H9 (cell line): Measurements from ENCODE around the gene CCDC57. TPM values are rescaled to one million over a fixed set of nuclear protein-coding genes. Genes with fewer than 3 reads are reported as not detected.

Source experiments
- DNase-seq: peaks from one replicate; pipeline ENCODE4 v3.0.0-alpha.2; 2017
- H2AFZ ChIP-seq: one replicate; pipeline ENCODE4 v1.6.1; 2013; ENCODE audit warnings: mild to moderate bottlenecking, low read length, control low read depth, moderate library complexity
- H2AK5ac ChIP-seq: 2 replicates; pipeline ENCODE4 v1.6.1; 2013; ENCODE audit warnings: low read length, control low read depth, mixed read lengths; ENCODE audit not compliant: insufficient read length
- H2BK120ac ChIP-seq: one replicate; pipeline ENCODE4 v1.6.1; 2013; ENCODE audit warnings: low read depth, mild to moderate bottlenecking, low read length, control low read depth, inconsistent platforms; ENCODE audit not compliant: poor library complexity, severe bottlenecking
- H2BK12ac ChIP-seq: 2 replicates; pipeline ENCODE4 v1.6.1; 2013; ENCODE audit warnings: low read length, control low read depth, mixed read lengths, low read depth; ENCODE audit not compliant: insufficient read length
- H2BK15ac ChIP-seq: 2 replicates; pipeline ENCODE4 v1.6.1; 2013; ENCODE audit warnings: low read depth, low read length, control low read depth
- H2BK20ac ChIP-seq: one replicate; pipeline ENCODE4 v1.6.1; 2013; ENCODE audit warnings: low read depth, mild to moderate bottlenecking, low read length, control low read depth, inconsistent platforms; ENCODE audit not compliant: poor library complexity, severe bottlenecking
- H2BK5ac ChIP-seq: 2 replicates; pipeline ENCODE4 v1.6.1; 2013; ENCODE audit warnings: low read length, control low read depth, mixed read lengths; ENCODE audit not compliant: insufficient read length
- H3K14ac ChIP-seq: 2 replicates; pipeline ENCODE4 v1.6.1; 2013; ENCODE audit warnings: low read length, control low read depth; ENCODE audit not compliant: insufficient read depth
- H3K18ac ChIP-seq: 2 replicates; pipeline ENCODE4 v1.6.1; 2013; ENCODE audit warnings: low read depth, mild to moderate bottlenecking, mixed read lengths, low read length, control low read depth; ENCODE audit not compliant: insufficient read length
- H3K23ac ChIP-seq: 2 replicates; pipeline ENCODE4 v1.6.1; 2013; ENCODE audit warnings: low read length, control low read depth, mixed read lengths, low read depth; ENCODE audit not compliant: insufficient read length
- H3K23me2 ChIP-seq: 2 replicates; pipeline ENCODE4 v1.6.1; 2013; ENCODE audit warnings: low read depth, mild to moderate bottlenecking, mixed read lengths, low read length, control low read depth; ENCODE audit not compliant: insufficient read length, poor library complexity, severe bottlenecking
- H3K27ac ChIP-seq: 2 replicates; pipeline ENCODE4 v1.5.1; 2013; ENCODE audit warnings: low read length, control low read depth, mixed read lengths, low read depth; ENCODE audit not compliant: insufficient read length
- H3K27me3 ChIP-seq: 2 replicates; pipeline ENCODE4 v1.6.1; 2013; ENCODE audit warnings: low read length, control low read depth, inconsistent platforms; ENCODE audit not compliant: insufficient read depth
- H3K4ac ChIP-seq: 2 replicates; pipeline ENCODE4 v1.6.1; 2013; ENCODE audit warnings: low read depth, mild to moderate bottlenecking, control low read depth, inconsistent platforms, low read length, moderate library complexity
- H3K4me1 ChIP-seq: 2 replicates; pipeline ENCODE4 v1.6.1; 2013; ENCODE audit warnings: low read length, control low read depth, inconsistent platforms; ENCODE audit not compliant: insufficient read depth
- H3K4me2 ChIP-seq: 2 replicates; pipeline ENCODE4 v1.6.1; 2013; ENCODE audit warnings: low read length, control low read depth, mixed read lengths; ENCODE audit not compliant: insufficient read length, insufficient read depth
- H3K56ac ChIP-seq: 2 replicates; pipeline ENCODE4 v1.6.1; 2013; ENCODE audit warnings: low read depth, mild to moderate bottlenecking, mixed read lengths, low read length, control low read depth; ENCODE audit not compliant: insufficient read length
- H3K79me1 ChIP-seq: 2 replicates; pipeline ENCODE4 v1.6.1; 2013; ENCODE audit warnings: low read depth, mild to moderate bottlenecking, moderate library complexity, low read length, control low read depth, inconsistent platforms; ENCODE audit not compliant: insufficient read depth, poor library complexity, severe bottlenecking
- H3K79me2 ChIP-seq: 2 replicates; pipeline ENCODE4 v1.6.1; 2013; ENCODE audit warnings: low read length, control low read depth, inconsistent platforms; ENCODE audit not compliant: insufficient read depth
- H3K9ac ChIP-seq: 2 replicates; pipeline ENCODE4 v1.6.1; 2013; ENCODE audit warnings: low read length, control low read depth, mixed read lengths; ENCODE audit not compliant: insufficient read length; ENCODE audit errors: extremely low read depth
- H3K9me3 ChIP-seq: one replicate; pipeline ENCODE4 v1.6.1; 2013; ENCODE audit warnings: low read depth, low read length, inconsistent platforms; ENCODE audit not compliant: control insufficient read depth
- H3T11ph ChIP-seq: one replicate; pipeline ENCODE4 v1.6.1; 2013; ENCODE audit warnings: mild to moderate bottlenecking, low read length, control low read depth, inconsistent platforms
- H4K20me1 ChIP-seq: one replicate; pipeline ENCODE4 v1.6.1; 2013; ENCODE audit not compliant: control insufficient read depth, insufficient read length, insufficient read depth
- H4K5ac ChIP-seq: 2 replicates; pipeline ENCODE4 v1.6.1; 2013; ENCODE audit warnings: low read depth, mild to moderate bottlenecking, mixed read lengths, low read length, control low read depth; ENCODE audit not compliant: insufficient read length
- H4K8ac ChIP-seq: replicated peaks from 2 replicates; pipeline ENCODE4 v1.6.1; 2013; ENCODE audit warnings: low read length, control low read depth, mixed read lengths, low read depth; ENCODE audit not compliant: insufficient read length
- H4K91ac ChIP-seq: 2 replicates; pipeline ENCODE4 v1.6.1; 2013; ENCODE audit warnings: low read depth, mild to moderate bottlenecking, moderate library complexity, mixed read lengths, low read length, control low read depth; ENCODE audit not compliant: insufficient read length
- H3K27ac Mint-ChIP-seq, 3 experiments: 2 replicates in 2 of 3; 3 replicates in 1 of 3; pipeline ENCODE4 v1.8.0; 2020 to 2021; ENCODE audit warnings: mixed read lengths in 3 of 3, mild to moderate bottlenecking in 1 of 3, moderate library complexity in 1 of 3
- H3K27me3 Mint-ChIP-seq: 2 replicates; pipeline ENCODE4 v1.8.0; 2021; ENCODE audit warnings: low read depth, mild to moderate bottlenecking, moderate library complexity, mixed read lengths
- H3K36me3 Mint-ChIP-seq, 3 experiments: 2 replicates in 2 of 3; 3 replicates in 1 of 3; pipeline ENCODE4 v1.8.0; 2020 to 2021; ENCODE audit warnings: low read depth in 3 of 3, mixed read lengths in 3 of 3; ENCODE audit not compliant: insufficient read depth in 1 of 3
- H3K4me1 Mint-ChIP-seq, 2 experiments: 2 replicates each; pipeline ENCODE4 v1.8.0; 2020; ENCODE audit warnings: mixed read lengths in 2 of 2
- H3K4me3 Mint-ChIP-seq, 2 experiments: 2 replicates in 1 of 2; 3 replicates in 1 of 2; pipeline ENCODE4 v1.8.0; 2020 to 2021; ENCODE audit warnings: mild to moderate bottlenecking in 2 of 2, mixed read lengths in 2 of 2, moderate library complexity in 1 of 2
- H3K9me3 Mint-ChIP-seq, 2 experiments: 2 replicates in 1 of 2; 3 replicates in 1 of 2; pipeline ENCODE4 v1.8.0; 2020; ENCODE audit warnings: mild to moderate bottlenecking in 2 of 2, mixed read lengths in 2 of 2, moderate library complexity in 1 of 2
- CTCF ChIP-seq: fragments of 200-600 bp; sonication (generic); conservative IDR thresholded peaks from 3 replicates; pipeline ENCODE4 v1.8.0; 2021; ENCODE audit warnings: antibody characterized with exemption, mild to moderate bottlenecking
- WGBS: extraction: QIAGEN DNeasy Blood & Tissue Kit; methylation state at CpG from one replicate; pipeline ENCODE4 v1.1.7; 2013; ENCODE audit warnings: missing lambda C conversion rate, low lambda C conversion rate, mixed read lengths; ENCODE audit not compliant: insufficient read length; ENCODE audit errors: extremely low coverage; 5-methylcytosine and 5-hydroxymethylcytosine counted together
- total RNA-seq: library from RNA; stranded (reverse); gene quantifications from 2 replicates; pipeline ENCODE4 v1.2.1, GENCODE V29; 2021

Gene CCDC57
- total RNA-seq, 1 experiment from 2014 or later: 11.0 TPM

DNA sequence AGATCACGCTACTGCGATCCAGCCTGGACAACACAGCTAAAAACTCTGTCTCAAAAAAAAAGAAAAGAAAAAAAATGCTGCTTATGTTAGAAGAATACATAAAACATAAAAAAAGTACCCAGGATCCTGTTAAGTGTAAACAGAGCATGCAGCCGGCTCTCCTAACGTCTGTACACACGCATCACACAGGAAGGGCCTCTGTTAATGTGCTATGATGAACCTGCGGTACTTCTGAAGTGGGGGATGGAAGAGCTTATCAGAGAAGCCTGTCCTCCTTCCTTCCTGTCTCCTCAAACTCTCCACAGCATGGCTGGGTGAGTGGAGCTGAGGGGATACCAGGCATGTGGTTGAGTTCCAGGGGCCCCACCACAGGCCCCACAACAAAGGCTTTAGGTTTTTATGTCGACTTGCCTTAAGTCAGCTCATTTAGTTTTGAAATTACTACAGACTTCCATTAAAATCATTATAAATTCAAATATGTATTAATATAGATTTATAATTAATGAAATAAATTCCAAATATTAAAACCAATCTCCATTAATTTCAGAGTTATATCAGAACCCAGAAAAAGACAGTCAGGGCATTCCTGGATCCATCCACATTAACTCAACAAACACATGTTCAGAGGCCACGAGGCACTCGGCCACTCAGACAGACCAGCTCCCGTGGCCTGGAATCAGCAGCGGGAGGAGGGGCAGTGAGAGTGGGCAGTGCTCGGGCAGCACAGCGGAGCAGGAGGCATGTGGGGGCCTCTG is 11.7 kb downstream of the CCDC57 start:
- no peak overlapping the region for H2BK15ac ChIP-seq
- no peak overlapping the region for H3K14ac ChIP-seq
- H4K5ac ChIP-seq: no peak overlapping the region
- no peak overlapping the region for H2AFZ ChIP-seq
- peaks cover 23% of the 10 kb centered on the region for H3K27me3 Mint-ChIP-seq
- H3K27me3 ChIP-seq: no peaks in the 10 kb centered on the region
- no peak overlapping the region for H3K4me3 Mint-ChIP-seq
- no peak overlapping the region for H3K4ac ChIP-seq
- no peaks in the 10 kb centered on the region for H3K79me2 ChIP-seq
- no peak overlapping the region for H2AK5ac ChIP-seq
- H3K9ac ChIP-seq: no peak overlapping the region
- no peaks in the 10 kb centered on the region for H3K9me3 Mint-ChIP-seq
- no peak overlapping the region for H2BK20ac ChIP-seq
- WGBS: no CpG with 5 or more reads among the region's 13 CpGs
- no peaks in the 10 kb centered on the region for H4K20me1 ChIP-seq
- H3K27ac ChIP-seq: no peak overlapping the region
- no peak overlapping the region for H2BK5ac ChIP-seq
- H2BK12ac ChIP-seq: no peak overlapping the region
- H3K4me1 Mint-ChIP-seq: peaks cover 4 to 6% of the 10 kb centered on the region in 2 experiments
- no peak for TF ChIP-seq CTCF
- no peak overlapping the region for H3K23ac ChIP-seq
- H3K4me2 ChIP-seq: no peak overlapping the region
- H3T11ph ChIP-seq: no peak overlapping the region
- no peak overlapping the region for H3K56ac ChIP-seq
- no peak overlapping the region for H3K18ac ChIP-seq
- H4K8ac ChIP-seq: no peak overlapping the region
- H3K36me3 Mint-ChIP-seq: peaks cover 3 to 18% (median 7%) of the 10 kb centered on the region in 3 experiments; a peak in 4 of 7 replicates
- no peaks in the 10 kb centered on the region for H3K4me1 ChIP-seq
- no peak overlapping the region for H3K27ac Mint-ChIP-seq
- H2BK120ac ChIP-seq: no peak overlapping the region
- H3K79me1 ChIP-seq: no peaks in the 10 kb centered on the region
- H3K9me3 ChIP-seq: no peaks in the 10 kb centered on the region
- H4K91ac ChIP-seq: no peak overlapping the region
- no peaks in the 10 kb centered on the region for H3K23me2 ChIP-seq
- DNase-seq: no peak
